ENCODE measurements around the gene NUAK2.
"Not testable (repeated sequence)": the region's sequence is repeated elsewhere in the genome, so short reads cannot be mapped to it uniquely, and the experiment has no call there.

The NUAK2 gene

DNA sequence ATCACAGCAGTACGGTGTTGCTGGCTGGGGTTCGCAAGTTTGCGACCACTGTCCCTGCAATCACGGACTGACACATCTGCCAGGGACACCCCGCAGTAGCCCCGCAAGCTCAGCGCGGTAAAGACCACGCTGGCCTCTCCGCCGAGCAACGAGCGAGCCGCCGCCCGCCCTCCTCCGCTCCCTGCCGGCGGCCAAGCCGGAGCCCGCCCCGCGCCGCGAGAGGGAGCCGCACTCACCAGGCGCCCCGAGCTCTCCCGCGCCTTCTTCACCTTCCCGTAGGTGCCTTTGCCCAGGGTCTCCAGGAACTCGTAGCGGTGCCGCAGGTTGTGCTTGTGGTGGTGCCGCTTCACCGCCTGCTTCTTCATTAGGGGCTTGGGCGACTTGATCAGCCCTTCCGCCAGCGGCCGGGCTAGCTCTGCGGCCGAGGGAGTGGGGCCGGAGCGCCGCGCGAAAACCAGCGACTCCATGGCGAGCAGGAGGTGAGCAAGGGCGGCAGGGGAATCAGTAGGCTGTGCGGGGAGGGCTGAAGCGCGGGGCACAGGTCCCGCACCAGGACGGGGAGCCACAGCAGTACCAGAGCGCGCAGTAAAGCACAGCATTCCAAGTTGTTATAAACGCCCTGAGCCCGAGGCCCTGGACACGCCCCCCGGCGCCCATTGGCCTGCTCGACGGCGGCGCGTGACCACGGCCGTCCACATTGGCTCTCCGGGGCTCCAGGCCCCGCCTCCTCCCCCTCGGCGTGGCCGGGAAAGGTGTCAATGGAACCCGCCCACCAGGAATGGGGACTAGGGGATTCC, at the start of gene NUAK2:
NUAK2 (minus strand) TSS at position 584 of the 797 bp plus-strand sequence; CDS start at position 467, 117 bp downstream.
- peak; percentile 82 for DNase-seq

DNA sequence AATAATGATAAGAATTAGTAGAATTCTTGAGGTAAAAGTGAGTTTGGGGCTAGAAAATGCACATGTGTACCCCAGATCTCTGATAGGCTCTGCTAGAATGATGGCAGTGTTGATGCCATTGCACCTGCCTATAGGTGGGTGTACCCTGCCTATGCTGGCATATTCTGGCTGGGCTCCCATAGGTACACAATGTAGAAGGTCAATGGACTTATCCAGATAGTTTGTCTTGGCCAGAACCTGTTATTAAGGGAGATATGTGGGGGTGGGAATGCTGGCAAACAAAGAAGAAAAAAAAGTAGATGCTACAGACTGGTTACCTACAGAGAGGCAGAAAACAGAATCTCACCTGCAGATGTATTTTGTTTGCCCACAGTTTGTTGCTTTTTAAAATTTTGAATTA, 49.2 kb upstream of the NUAK2 start:
- DNase-seq, result no peak

- DNase-seq, result no peak
Measured at GRCh38 chr1:205369701-205370123, 48.2 kb upstream of the NUAK2 start.

- no peak for DNase-seq
Measured at GRCh38 chr1:205368478-205368877, 46.9 kb upstream of the NUAK2 start.

DNA sequence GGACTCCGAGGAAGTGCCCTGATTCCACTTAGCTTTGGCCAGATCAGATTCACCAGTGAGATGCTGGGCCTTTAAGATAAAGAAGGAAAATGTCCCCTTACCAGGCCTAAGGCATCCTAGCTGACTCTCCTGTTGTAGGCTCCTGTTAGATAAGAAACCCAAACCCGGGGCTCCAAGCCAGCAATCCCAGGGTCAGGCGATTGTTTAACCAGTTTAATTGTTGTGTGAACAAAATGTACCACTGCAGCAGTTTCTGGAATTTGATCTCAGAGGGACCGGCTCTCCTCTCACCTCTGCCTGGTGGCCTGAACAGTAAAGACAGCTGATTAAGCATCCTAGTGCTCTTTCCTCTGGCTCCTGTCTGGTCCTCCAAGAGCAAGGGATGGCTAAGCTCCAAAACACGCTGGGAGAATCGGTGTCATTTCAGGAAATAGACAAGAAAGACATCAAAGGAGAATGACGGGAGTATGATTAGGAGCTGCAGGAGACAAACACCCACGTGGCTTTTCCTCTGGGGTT, 44.5 kb upstream of the NUAK2 start:
- DNase-seq, result no peak

DNA sequence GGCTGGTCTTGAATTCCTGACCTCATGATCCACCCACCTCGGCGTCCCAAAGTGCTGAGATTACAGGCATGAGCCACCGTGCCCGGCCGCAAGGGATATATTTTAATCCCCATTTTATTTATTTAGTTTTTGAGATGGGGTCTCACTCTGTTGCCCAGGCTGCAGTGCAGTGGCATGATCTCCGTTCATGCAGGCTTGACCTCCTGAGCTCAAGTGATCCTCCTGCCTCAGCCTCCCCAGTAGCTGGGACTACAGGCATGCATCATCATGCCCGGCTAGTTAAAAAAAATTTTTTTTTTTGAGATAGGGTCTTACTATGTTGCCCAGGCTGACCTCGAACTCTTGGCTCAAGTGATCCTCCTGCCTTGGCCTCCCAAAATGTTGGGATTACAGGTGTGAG, 43.5 kb upstream of the NUAK2 start:
- not testable (repeated sequence) for DNase-seq

GRCh38 chr1:205360891-205361290, 39.3 kb upstream of the NUAK2 start:
- no peak for DNase-seq

DNA sequence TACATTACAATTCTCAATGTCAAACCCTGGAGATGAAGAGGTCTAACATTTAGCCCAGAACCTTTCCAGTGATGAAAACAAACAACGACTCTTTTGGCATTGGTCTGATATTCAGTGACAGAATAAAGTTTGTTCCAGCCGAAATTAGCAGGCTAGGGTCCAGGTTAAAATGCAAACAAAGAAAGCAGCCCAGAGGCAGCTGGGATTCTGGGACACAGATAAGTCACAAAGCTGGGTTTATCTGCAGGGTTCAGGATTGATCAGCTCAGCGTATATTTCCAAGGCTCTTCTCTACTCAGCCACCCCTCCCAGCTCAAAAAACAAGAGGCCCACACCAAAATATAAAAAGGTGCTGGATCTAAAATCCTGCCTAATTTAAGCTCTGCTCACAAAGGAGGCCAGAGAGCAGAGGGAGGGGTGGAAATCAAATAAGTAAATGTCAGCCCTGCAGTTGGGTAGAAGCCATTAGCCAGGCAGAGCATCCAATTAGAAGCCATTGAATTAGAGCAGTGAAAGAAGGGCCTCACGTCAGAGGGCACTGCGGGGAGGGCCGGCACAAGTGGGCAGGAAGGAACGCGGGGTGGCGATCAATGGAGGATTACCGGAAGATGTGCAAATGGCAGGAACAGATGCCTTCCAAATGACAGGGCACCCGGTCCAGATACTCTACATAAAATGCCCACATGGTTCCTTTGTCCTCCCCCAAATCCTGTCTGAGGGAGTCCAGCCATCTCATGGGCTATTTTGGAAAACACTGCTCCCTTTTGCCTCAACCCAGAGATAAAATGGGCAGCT, 38.4 kb upstream of the NUAK2 start:
- DNase-seq, result no peak

- no peak for DNase-seq
Measured at GRCh38 chr1:205358579-205358978, 37.0 kb upstream of the NUAK2 start.

DNA sequence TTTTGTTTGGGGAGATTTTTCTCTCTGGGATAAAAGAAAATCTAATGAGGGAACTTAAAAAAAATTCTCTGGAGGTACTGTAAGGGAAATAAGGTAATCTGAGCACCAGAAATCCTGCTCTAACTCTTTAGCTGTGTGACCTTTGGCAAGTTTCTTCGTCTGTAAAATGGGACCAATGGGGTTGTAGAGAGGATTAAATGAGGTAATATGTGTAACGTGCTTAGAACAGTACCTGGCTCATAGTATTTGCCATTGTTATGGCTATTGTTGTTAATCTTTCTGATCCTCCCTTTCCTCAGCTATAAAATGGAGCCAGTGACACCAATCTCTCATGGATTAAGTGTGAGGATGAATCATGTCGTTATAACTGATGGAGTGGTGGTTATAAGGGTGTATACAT, 36.0 kb upstream of the NUAK2 start:
- DNase-seq, result no peak

- DNase-seq, result no peak
Measured at GRCh38 chr1:205356440-205357139, 35.0 kb upstream of the NUAK2 start, which contains the start of gene KLHDC8A. TSS of gene KLHDC8A (minus strand) at chr1:205356922. CDS start at chr1:205343604, 13,318 bp downstream.

- no peak for DNase-seq
Measured at GRCh38 chr1:205355075-205355453, 33.5 kb upstream of the NUAK2 start.

- peak; percentile 46 for DNase-seq
Measured at GRCh38 chr1:205354259-205355074, 32.9 kb upstream of the NUAK2 start.

- DNase-seq, result no peak
Measured at GRCh38 chr1:205353612-205354011, 32.1 kb upstream of the NUAK2 start.

- DNase-seq, result no peak
Measured at GRCh38 chr1:205353191-205353590, 31.6 kb upstream of the NUAK2 start.

GRCh38 chr1:205351984-205352713, 30.6 kb upstream of the NUAK2 start:
- DNase-seq, result no peak

DNA sequence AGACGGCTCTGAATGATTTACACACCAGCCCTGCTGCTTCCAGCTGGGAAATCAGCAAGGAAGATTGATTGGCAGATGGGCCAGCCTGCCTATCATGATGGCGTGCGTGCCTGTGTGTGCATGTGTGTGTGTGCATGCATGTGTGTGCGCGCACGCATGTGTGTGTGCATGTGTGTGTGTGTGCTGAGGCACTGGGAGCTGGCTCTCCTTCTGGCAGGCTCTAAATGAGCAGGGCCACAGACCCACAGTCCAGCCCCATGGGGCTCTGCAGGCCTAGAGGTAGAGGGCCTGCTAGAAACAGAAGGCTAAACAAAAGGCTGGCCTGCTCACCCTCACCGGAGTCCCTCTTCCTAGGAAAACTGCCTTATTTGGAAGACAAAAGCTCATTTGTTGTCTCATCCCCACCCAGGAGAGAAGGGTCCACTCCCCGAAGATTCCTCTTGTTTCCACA, 29.2 kb upstream of the NUAK2 start:
- no peak for DNase-seq

DNA sequence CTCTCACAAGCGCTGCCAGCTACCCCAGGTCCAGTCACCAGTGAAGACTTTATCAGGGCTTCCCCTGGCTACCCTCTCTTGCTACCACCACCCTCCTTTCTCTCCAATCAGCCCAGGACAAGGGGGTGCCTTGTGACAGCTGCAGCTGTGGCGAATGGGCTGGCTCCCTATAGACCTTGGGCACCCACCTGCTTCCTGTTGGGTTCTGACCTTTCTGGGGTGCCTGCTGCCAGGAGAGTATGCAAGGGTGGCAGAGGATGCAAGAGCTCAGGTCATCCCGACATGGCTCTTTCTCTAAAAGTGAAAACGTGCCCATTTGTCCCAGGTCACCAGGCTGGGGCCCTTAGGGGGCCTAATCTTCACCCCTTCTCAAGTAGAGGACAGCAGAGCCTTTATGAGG, 28.6 kb upstream of the NUAK2 start:
- DNase-seq, result no peak

GRCh38 chr1:205348554-205349487, 27.3 kb upstream of the NUAK2 start:
- DNase-seq, result no peak

- DNase-seq, result no peak
Measured at GRCh38 chr1:205346956-205347574, 25.5 kb upstream of the NUAK2 start.
